GM19455 (cell line): ENCODE data around the gene LRPPRC.

Experiments used
- ATAC-seq: cut with Tn5 transposase; IDR thresholded peaks from one replicate; pipeline ENCODE4 v1.9.1; 2021; ENCODE audit not compliant: unreplicated experiment

LRPPRC gene

GRCh38 chr2:43980902-43981301, 14.9 kb downstream of the LRPPRC start:
- ATAC-seq, result no peak

GRCh38 chr2:43977677-43978375, 18.0 kb downstream of the LRPPRC start:
- ATAC-seq, result no peak

GRCh38 chr2:43960921-43961320, 34.9 kb downstream of the LRPPRC start:
- ATAC-seq, result no peak

- no peak for ATAC-seq
Measured at GRCh38 chr2:43958397-43959275, 37.2 kb downstream of the LRPPRC start.

- ATAC-seq, result no peak
Measured at GRCh38 chr2:43950383-43951008, 45.3 kb downstream of the LRPPRC start.

GRCh38 chr2:43948370-43948769, 47.4 kb downstream of the LRPPRC start:
- ATAC-seq, result no peak

- ATAC-seq, result no peak
Measured at GRCh38 chr2:43946685-43947084, 49.1 kb downstream of the LRPPRC start.

- no peak for ATAC-seq
Measured at GRCh38 chr2:43945439-43945838, 50.4 kb downstream of the LRPPRC start.

GRCh38 chr2:43944915-43945314, 50.9 kb downstream of the LRPPRC start:
- ATAC-seq, result no peak

- no peak for ATAC-seq
Measured at GRCh38 chr2:43943809-43944452, 51.9 kb downstream of the LRPPRC start.

GRCh38 chr2:43943323-43943722, 52.5 kb downstream of the LRPPRC start:
- ATAC-seq, result no peak

GRCh38 chr2:43942881-43943280, 52.9 kb downstream of the LRPPRC start:
- ATAC-seq, result no peak

GRCh38 chr2:43941966-43942365, 53.8 kb downstream of the LRPPRC start:
- no peak for ATAC-seq

- no peak for ATAC-seq
Measured at GRCh38 chr2:43941359-43941758, 54.4 kb downstream of the LRPPRC start.

GRCh38 chr2:43939695-43940256, 56.0 kb downstream of the LRPPRC start:
- no peak for ATAC-seq

- no peak for ATAC-seq
Measured at GRCh38 chr2:43937269-43937820, 58.4 kb downstream of the LRPPRC start.

- ATAC-seq, result no peak
Measured at GRCh38 chr2:43934567-43934966, 61.2 kb downstream of the LRPPRC start.

- no peak for ATAC-seq
Measured at GRCh38 chr2:43931293-43931692, 64.5 kb downstream of the LRPPRC start.

- ATAC-seq, result no peak
Measured at GRCh38 chr2:43927442-43927841, 68.3 kb downstream of the LRPPRC start.

GRCh38 chr2:43925431-43925830, 70.4 kb downstream of the LRPPRC start:
- ATAC-seq, result no peak

GRCh38 chr2:43924463-43924862, 71.3 kb downstream of the LRPPRC start:
- ATAC-seq, result no peak
